HepG2 (cell line): ENCODE data around the gene NEDD8. TPM values are rescaled to one million over a fixed set of nuclear protein-coding genes. Genes with fewer than 3 reads are reported as not detected.

Experiments
- DMAP1 ChIP-seq: IDR thresholded peaks from 2 replicates; pipeline ENCODE4 v1.6.1; 2016
- E2F5 ChIP-seq: sonication (generic); formaldehyde crosslinking; conservative IDR thresholded peaks from 2 replicates; pipeline ENCODE4 v1.4.0; 2020; ENCODE audit warnings: missing genetic modification reagents
- FOXJ3 ChIP-seq: sonication (generic); formaldehyde crosslinking; IDR thresholded peaks from 2 replicates; pipeline ENCODE4 v1.4.0; 2020; ENCODE audit warnings: missing genetic modification reagents, mild to moderate bottlenecking, borderline replicate concordance
- FOXO4 ChIP-seq: sonication (generic); formaldehyde crosslinking; conservative IDR thresholded peaks from 2 replicates; pipeline ENCODE4 v1.8.1; 2023; ENCODE audit warnings: missing genetic modification reagents
- JUN ChIP-seq: sonication (generic); formaldehyde crosslinking; IDR thresholded peaks from 2 replicates; pipeline ENCODE4 v1.4.0; 2020; ENCODE audit warnings: mild to moderate bottlenecking, missing genetic modification reagents
- KLF9 ChIP-seq: IDR thresholded peaks from 2 replicates; pipeline ENCODE4 v1.6.1; 2016; ENCODE audit warnings: low read depth
- NFE2 ChIP-seq: sonication (generic); formaldehyde crosslinking; IDR thresholded peaks from 2 replicates; pipeline ENCODE4 v1.4.0; 2020; ENCODE audit warnings: missing genetic modification reagents
- NR3C1 ChIP-seq: sonication (generic); formaldehyde crosslinking; IDR thresholded peaks from 2 replicates; pipeline ENCODE4 v1.4.0; 2020; ENCODE audit warnings: missing genetic modification reagents
- PATZ1 ChIP-seq: sonication (generic); formaldehyde crosslinking; IDR thresholded peaks from 2 replicates; pipeline ENCODE4 v1.4.0; 2020; ENCODE audit warnings: missing genetic modification reagents
- PHF21A ChIP-seq: sonication (generic); formaldehyde crosslinking; IDR thresholded peaks from 2 replicates; pipeline ENCODE4 v1.5.0; 2020; ENCODE audit warnings: mild to moderate bottlenecking, missing genetic modification reagents
- POLR2A ChIP-seq, 2 experiments: IDR thresholded peaks; 2 replicates each; pipeline ENCODE4 v1.6.1; 2011; ENCODE audit warnings: low read depth in 2 of 2, low read length in 2 of 2, mild to moderate bottlenecking in 1 of 2, moderate library complexity in 1 of 2; ENCODE audit not compliant: insufficient read depth in 1 of 2
- RBM22 ChIP-seq: fragments of 200-400 bp; formaldehyde crosslinking; optimal IDR thresholded peaks from 2 replicates; pipeline ENCODE3; 2017; ENCODE audit warnings: mild to moderate bottlenecking, low read length, moderate library complexity
- SIX1 ChIP-seq: sonication (generic); formaldehyde crosslinking; IDR thresholded peaks from 2 replicates; pipeline ENCODE4 v1.4.0; 2020; ENCODE audit warnings: missing genetic modification reagents, borderline replicate concordance
- TFDP1 ChIP-seq: IDR thresholded peaks from 2 replicates; pipeline ENCODE4 v1.6.1; 2016; ENCODE audit warnings: missing compliant biosample characterization, missing genetic modification reagents, borderline replicate concordance
- ZFP41 ChIP-seq: sonication (generic); formaldehyde crosslinking; IDR thresholded peaks from 2 replicates; pipeline ENCODE4 v1.4.0; 2020; ENCODE audit warnings: mild to moderate bottlenecking, missing genetic modification reagents, borderline replicate concordance
- ZFX ChIP-seq: sonication (generic); formaldehyde crosslinking; IDR thresholded peaks from 2 replicates; pipeline ENCODE4 v1.4.0; 2020; ENCODE audit warnings: mild to moderate bottlenecking, low read depth, missing genetic modification reagents, moderate library complexity
- ZNF33A ChIP-seq: sonication (generic); formaldehyde crosslinking; IDR thresholded peaks from 2 replicates; pipeline ENCODE4 v1.5.1; 2020; ENCODE audit warnings: missing genetic modification reagents, mild to moderate bottlenecking, moderate library complexity, borderline replicate concordance
- ZNF530 ChIP-seq: sonication (generic); formaldehyde crosslinking; IDR thresholded peaks from 2 replicates; pipeline ENCODE4 v1.5.0; 2020; ENCODE audit warnings: low read depth, mild to moderate bottlenecking, missing genetic modification reagents
- ZNF788 ChIP-seq: sonication (generic); formaldehyde crosslinking; IDR thresholded peaks from 2 replicates; pipeline ENCODE4 v1.5.0; 2020; ENCODE audit warnings: mild to moderate bottlenecking, missing genetic modification reagents, borderline replicate concordance
- polyA plus RNA-seq, 8 experiments: library from polyadenylated mRNA; depleted of rRNA in 3 of 8; stranded (reverse) in 7 of 8; unstranded in 1 of 8; fragments of >200 nt; fragmentation: Illumina TruSeq in 4 of 8; extraction: Trizol in 4 of 8; gene quantifications; 2 replicates each; pipeline versions ENCODE4 v1.2.1 to v1.2.3, GENCODE V29; 2011 to 2016; ENCODE audit warnings: low read depth in 4 of 8, missing spikeins in 1 of 8, mixed read lengths in 1 of 8; ENCODE audit not compliant: insufficient read depth in 1 of 8
- total RNA-seq, 5 experiments: library from RNA; depleted of rRNA; stranded (reverse); fragments of >200 nt; fragmentation: Illumina TruSeq; extraction: Trizol; gene quantifications; 2 replicates each; pipeline ENCODE4 v1.2.3, GENCODE V29; 2016; ENCODE audit warnings: low read depth in 1 of 5
- TF ChIP-seq, protein P1 (sequence below): sonication (generic); formaldehyde crosslinking; IDR thresholded peaks from 2 replicates; pipeline ENCODE4; 2020; ENCODE audit warnings: missing genetic modification reagents, mild to moderate bottlenecking, borderline replicate concordance
- TF ChIP-seq, protein P2 (sequence below): sonication (generic); formaldehyde crosslinking; IDR thresholded peaks from 2 replicates; pipeline ENCODE4 v1.8.0; 2022; ENCODE audit warnings: mild to moderate bottlenecking, missing genetic modification reagents, moderate library complexity

The NEDD8 gene
- total and polyA plus RNA-seq, 2 of the 13 experiments (the other 11 are each of a cell fraction or from before 2014, with no cell fraction given) = 535 to 713 TPM

GRCh38 chr14:24232121-24232644 is at the start of gene NEDD8 (continued):
- TF ChIP-seq TFDP1 (CRISPR knock-in tag) = peak; percentile 43; the same call in 1 of the 2 replicates
- peak; percentile 100 for TF ChIP-seq ZNF788 (CRISPR knock-in tag)
- TF ChIP-seq, protein P1, sequence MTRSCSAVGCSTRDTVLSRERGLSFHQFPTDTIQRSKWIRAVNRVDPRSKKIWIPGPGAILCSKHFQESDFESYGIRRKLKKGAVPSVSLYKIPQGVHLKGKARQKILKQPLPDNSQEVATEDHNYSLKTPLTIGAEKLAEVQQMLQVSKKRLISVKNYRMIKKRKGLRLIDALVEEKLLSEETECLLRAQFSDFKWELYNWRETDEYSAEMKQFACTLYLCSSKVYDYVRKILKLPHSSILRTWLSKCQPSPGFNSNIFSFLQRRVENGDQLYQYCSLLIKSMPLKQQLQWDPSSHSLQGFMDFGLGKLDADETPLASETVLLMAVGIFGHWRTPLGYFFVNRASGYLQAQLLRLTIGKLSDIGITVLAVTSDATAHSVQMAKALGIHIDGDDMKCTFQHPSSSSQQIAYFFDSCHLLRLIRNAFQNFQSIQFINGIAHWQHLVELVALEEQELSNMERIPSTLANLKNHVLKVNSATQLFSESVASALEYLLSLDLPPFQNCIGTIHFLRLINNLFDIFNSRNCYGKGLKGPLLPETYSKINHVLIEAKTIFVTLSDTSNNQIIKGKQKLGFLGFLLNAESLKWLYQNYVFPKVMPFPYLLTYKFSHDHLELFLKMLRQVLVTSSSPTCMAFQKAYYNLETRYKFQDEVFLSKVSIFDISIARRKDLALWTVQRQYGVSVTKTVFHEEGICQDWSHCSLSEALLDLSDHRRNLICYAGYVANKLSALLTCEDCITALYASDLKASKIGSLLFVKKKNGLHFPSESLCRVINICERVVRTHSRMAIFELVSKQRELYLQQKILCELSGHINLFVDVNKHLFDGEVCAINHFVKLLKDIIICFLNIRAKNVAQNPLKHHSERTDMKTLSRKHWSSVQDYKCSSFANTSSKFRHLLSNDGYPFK (CRISPR knock-in tag) = peak; percentile 85; the same call in 1 of the 2 replicates
- peak; percentile 66 for TF ChIP-seq PATZ1 (CRISPR knock-in tag)
- peak; percentile 46; the same call in 1 of the 2 replicates for TF ChIP-seq JUN (CRISPR knock-in tag)
- peak; percentile 75; the same call in 1 of the 2 replicates for TF ChIP-seq ZFP41 (CRISPR knock-in tag)
- TF ChIP-seq POLR2A (IDR thresholded peaks at IDR 0.05; ENCODE audit: insufficient read depth in 1 of 2, low read depth in 2 of 2, low read length in 2 of 2) = peak in 1 of 2 experiments; percentile 63; a peak in 2 of 4 replicates
- TF ChIP-seq SIX1 = peak; percentile 40; the same call in 1 of the 2 replicates
- TF ChIP-seq ZNF530 = peak; percentile 91; the same call in 1 of the 2 replicates
- TF ChIP-seq E2F5 = no peak; the same call in 1 of the 2 replicates
- peak; percentile 35 for TF ChIP-seq RBM22
- TF ChIP-seq NR3C1 (CRISPR knock-in tag) = no peak
- no peak for TF ChIP-seq FOXO4 (CRISPR knock-in tag)
- TF ChIP-seq FOXJ3 (CRISPR knock-in tag) = no peak
- no peak for TF ChIP-seq NFE2 (CRISPR knock-in tag)
- no peak; the same call in 1 of the 2 replicates for TF ChIP-seq PHF21A (CRISPR knock-in tag)
- no peak for TF ChIP-seq ZNF33A (CRISPR knock-in tag)
- TF ChIP-seq DMAP1 (CRISPR knock-in tag) = peak; percentile 87; the same call in 1 of the 2 replicates
- TF ChIP-seq ZFX (CRISPR knock-in tag) = peak; percentile 91
- no peak for TF ChIP-seq KLF9 (CRISPR knock-in tag)
- TF ChIP-seq, protein P2, sequence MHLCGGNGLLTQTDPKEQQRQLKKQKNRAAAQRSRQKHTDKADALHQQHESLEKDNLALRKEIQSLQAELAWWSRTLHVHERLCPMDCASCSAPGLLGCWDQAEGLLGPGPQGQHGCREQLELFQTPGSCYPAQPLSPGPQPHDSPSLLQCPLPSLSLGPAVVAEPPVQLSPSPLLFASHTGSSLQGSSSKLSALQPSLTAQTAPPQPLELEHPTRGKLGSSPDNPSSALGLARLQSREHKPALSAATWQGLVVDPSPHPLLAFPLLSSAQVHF = 0 out of 2 replicates have a peak, but pooled peaks have one; percentile 21
